Ammon's horn (tissue), 1 donor: ENCODE data around the gene MYCN.
"Not testable (repeated sequence)": the region's sequence is repeated elsewhere in the genome, so short reads cannot be mapped to it uniquely, and the experiment has no call there.

Experiments used
- DNase-seq: peaks from one replicate; pipeline ENCODE4 v3.0.0-alpha.2; 2016; ENCODE audit warnings: low spot score

Gene MYCN

GRCh38 chr2:15957881-15958713 is 17.7 kb downstream of the MYCN start:
- DNase-seq = no peak

GRCh38 chr2:15959331-15960153 is 19.2 kb downstream of the MYCN start:
- DNase-seq = no peak

DNA sequence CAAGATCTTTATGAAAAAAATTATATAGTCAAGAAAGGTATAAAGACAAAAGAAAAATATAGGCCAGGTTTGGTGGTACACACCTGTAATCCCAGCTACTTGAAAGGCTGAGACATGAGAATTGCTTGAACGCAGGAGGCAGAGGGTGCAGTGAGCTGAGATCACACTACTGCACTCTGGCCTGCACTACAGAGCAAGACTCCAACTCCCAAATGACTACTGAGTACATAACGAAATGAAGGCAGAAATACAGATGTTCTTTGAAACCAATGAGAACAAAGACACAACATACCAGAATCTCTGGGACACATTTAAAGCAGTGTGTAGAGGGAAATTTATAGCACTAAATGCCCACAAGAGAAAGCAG is 19.8 kb downstream of the MYCN start:
- not testable (repeated sequence) for DNase-seq

- not testable (repeated sequence) for DNase-seq
Observed at GRCh38 chr2:15963109-15963976, 23.0 kb downstream of the MYCN start.

- DNase-seq = no peak
Observed at GRCh38 chr2:15963977-15964670, 23.8 kb downstream of the MYCN start.

DNA sequence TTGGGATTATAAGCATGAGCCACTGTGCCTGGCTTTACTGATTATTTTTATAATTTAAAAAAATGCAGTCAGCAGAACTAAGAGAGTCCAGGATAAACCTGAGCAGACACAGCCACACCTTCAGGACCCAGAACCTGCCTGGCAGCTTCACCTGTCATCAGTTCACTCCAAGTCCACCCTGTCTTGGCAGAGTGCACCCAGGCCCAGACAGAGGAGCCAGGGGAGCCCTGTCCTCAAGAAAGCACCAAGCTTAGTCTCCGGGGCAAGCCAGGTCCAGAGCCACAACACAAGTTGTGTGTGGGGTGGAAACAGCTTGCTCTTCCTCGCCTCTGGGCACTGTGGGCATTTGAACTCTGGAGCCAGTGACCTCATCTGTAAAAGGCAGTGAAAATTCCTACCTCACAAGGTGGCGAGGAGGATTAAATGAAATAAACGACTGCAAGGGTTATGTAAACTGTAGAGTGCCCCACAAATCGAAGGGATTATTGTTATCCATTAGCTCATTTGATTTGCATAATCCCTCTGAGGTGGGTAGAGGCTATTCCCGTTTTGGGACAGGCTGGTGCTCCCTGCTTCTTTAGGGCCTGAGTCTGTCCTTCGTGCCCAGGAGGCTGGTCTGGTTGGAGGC is 24.7 kb downstream of the MYCN start:
- no peak for DNase-seq

GRCh38 chr2:15965564-15966019 is 25.2 kb downstream of the MYCN start:
- no peak for DNase-seq

- no peak for DNase-seq
Observed at GRCh38 chr2:15967415-15968279, 27.3 kb downstream of the MYCN start.

GRCh38 chr2:15968280-15969178 is 28.2 kb downstream of the MYCN start:
- no peak for DNase-seq

GRCh38 chr2:15969214-15969613 is 28.9 kb downstream of the MYCN start:
- no peak for DNase-seq

DNA sequence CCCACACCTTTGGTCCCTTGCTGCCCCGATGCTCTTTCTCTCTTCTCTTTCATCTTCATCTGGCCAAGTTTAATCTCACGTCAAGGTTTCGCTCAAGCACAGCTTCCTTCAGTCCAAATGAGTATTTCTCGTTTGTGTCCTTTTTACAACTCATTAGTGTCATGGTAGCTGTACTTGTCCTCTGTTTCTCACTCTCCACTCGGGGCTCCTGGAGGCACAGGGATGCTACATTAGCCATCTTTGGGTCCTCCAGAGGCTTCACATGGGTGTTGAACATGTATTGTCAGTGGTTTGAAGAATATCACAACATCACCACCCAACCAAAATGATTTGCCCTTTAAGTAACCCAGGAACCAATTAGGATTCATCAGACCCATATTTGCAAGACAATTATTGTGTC is 30.4 kb downstream of the MYCN start:
- no peak for DNase-seq

DNA sequence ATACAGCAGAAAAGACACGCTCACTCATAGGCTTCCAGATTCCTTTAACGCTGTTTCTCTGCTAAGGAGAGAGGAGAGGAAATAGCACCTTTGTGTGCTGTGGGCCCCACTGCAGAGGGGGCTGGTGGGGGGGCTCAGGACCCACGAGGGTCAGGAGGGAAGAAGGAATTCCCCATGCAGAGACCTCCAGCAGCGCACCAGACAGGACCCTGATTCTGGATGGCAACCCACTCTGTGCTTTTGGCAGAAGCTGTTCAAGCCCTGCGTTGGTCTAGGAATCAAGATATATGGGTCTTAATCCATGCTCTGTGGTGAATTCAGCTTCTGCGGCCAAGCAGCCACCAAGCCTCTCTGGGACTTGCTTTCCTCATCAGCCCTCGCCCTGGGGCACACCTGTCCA is 31.0 kb downstream of the MYCN start:
- DNase-seq = no peak

GRCh38 chr2:15971831-15972522 is 31.6 kb downstream of the MYCN start:
- no peak for DNase-seq

- DNase-seq = no peak
Observed at GRCh38 chr2:15973481-15974401, 33.4 kb downstream of the MYCN start.

DNA sequence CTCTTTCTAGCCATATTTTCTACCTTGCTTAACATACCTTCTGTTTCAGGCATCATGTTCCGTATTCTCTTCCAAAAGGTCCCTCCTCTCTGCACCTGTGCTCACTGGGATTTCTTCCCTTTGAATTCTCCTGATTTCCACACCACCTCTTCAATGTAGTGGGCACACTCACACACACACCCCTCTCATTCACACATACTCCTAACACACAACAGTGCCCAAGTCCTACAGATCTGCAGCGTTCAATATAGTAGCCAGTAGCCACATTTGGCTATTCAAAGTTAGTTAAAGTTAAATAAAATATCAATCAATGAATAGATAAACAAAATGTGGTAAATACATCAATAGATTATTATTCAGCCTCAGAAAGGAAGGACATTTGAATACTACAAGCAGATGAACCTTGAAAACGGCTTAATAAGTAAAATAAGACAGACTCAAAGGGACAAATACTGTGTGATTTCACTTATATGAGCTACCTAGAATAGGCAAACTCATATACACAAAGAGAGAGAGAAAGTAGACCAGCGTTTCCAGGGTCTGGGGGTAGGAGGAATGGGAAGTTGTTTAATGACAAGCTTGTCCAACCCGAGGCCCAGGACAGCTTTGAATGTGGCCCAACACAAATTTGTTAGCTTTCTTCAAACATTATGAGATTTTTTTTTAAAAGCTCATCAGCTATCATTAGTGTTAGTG is 34.4 kb downstream of the MYCN start:
- DNase-seq = no peak

- no peak for DNase-seq
Observed at GRCh38 chr2:15975261-15975600, 34.9 kb downstream of the MYCN start.

DNA sequence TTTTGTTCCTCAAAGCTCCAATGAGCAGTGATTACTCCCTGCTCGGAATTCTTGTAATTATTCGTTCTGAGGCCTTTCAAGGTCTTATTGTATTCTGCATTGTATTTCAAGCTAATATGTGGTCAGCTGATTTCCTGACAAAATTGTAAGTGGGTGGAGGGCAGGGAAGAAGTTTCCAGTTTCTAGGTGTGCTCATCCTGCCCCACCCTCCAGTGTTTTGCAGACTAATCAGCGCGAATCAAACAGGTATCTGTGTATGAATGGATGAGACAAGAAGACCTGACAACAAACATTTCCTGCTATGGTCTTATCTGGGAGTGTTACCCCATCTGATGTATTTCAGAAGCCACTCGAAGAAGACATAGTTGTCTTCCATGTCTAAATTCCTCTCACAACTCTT is 35.3 kb downstream of the MYCN start:
- no peak for DNase-seq
